Right renal pelvis (tissue), 4 donors: Measurements from ENCODE around the gene HSPG2. TPM values are rescaled to one million over a fixed set of nuclear protein-coding genes. Genes with fewer than 3 reads are reported as not detected.

ENCODE experiments used
- DNase-seq, 4 donors: peaks; one replicate each; pipeline ENCODE4 v3.0.0-alpha.2; 2013; ENCODE audit warnings: low read depth in 4 of 4, low spot score in 3 of 4, missing footprints in 1 of 4
- polyA plus RNA-seq, 4 donors: library from polyadenylated mRNA; unstranded; fragments of 120-200 nt; gene quantifications; one replicate each; pipeline ENCODE4 v1.2.1, GENCODE V29; 2013; ENCODE audit not compliant: insufficient read length in 4 of 4

Gene HSPG2
- polyA plus RNA-seq, 4 donors, result 147 to 222 (median 176) TPM

DNA sequence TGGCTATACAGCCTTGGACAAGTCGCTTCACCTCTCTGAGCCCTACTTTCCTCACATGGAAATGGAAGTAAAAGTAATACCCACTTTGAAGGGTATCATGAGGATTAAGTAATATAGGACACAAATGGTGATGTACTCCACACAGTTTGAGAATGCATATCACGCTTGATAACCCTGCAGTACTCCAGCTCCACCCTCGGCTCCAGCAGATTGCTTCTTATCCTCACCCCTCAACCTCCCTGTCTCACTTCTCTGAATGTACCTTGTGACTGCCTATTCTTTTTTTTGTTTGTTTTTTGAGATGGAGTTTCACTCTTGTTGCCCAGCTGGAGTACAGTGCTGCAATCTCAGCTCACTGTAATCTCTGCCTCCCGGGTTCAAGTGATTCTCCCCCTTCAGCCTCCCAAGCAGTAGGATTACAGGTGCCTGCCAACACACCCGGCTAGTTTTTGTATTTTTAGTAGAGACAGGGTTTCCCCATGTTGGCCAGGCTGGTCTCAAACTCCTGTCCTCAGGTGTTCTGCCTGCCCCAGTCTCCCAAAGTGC lies 69.6 kb downstream of the HSPG2 start:
- no peak for DNase-seq

- DNase-seq, result no peak
Observed at GRCh38 chr1:21866707-21867043, 70.4 kb downstream of the HSPG2 start.

DNA sequence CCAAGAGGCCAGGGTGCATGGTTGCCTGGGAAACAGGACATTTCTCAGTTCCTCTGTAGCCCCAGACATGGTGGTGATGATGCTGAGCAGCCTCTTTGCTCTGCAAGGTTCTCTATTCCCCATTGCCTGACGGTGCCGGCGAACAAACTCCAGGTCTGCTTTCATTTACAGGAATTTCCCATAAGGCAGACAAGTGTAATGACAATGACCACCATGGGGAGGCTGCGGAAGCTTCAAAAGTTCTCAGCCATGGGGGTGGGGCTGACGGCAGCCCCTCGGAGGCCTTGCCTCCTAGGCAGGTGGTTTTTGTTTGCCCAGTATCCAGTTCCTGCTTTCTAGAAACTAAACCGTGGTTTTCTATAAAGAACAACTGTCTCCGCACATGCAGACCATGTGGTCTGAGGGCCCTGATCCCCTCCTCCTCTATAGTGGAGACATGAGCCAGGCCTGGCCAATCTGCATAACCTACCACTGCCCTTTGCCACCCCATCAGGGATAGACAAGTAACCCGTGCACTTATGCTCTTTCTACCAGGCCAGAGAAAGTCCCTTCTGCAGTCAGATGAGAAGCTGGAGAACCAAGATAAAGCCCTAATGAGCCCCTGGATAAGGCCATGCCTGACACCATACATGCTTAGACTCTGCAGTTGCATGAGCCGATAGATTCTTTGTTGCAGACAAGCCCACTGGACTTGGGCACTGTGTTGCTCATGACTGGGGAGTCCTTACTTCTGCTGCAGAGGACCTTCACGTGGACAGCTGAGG lies 71.0 kb downstream of the HSPG2 start:
- peak in 1 of 4 donors; percentile 12 for DNase-seq

- no peak for DNase-seq
Observed at GRCh38 chr1:21865609-21865942, 71.5 kb downstream of the HSPG2 start.

DNA sequence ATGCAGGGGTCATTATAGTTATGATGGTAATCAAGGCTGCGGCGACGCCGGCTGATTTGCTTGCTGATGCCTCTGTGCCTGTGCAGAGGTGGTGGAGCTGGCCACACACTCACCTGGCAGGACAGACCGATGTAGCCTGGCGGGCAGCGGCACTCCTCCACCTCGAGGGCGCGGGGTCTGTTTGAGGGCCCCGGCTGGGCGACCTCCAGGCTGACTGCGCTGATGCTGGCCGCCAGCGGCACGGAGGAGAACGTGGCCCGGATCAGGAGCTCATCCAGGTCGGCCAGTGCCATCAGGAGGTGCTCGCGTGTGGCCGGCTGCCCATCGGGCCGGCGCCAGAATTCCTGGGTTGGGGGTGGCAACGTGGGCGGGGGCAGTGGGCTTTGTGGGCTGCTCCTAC lies 72.4 kb downstream of the HSPG2 start:
- DNase-seq, result no peak

- DNase-seq, result no peak
Observed at GRCh38 chr1:21863981-21864380, 73.1 kb downstream of the HSPG2 start.

GRCh38 chr1:21861602-21862429 lies 75.3 kb downstream of the HSPG2 start:
- no peak for DNase-seq

- DNase-seq, result no peak
Observed at GRCh38 chr1:21860971-21861370, 76.1 kb downstream of the HSPG2 start.

DNA sequence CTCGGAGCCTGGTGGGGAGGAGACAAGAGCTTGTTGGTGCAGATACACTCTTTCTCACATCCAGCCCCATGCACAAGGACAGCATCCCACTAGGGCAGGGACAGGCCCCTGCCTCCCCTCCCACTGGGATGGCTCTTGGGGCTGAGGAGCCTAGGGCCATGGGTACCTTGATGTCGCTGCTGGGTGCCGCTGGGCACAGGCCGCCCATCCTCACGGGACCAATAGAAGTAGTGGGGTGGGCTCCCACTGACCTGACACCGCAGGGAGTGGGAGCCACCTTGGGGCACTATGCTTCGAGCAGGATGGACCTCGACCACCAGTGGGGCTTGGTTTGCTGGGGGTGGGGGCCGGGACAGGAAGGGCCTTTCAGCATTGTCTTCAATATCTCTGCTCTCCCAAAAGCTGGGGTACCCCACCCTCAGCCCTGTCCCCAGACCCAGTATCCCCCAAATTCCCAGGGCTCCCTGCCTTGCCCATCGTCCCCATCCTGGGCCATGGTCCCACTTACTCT lies 77.4 kb downstream of the HSPG2 start:
- DNase-seq, result no peak

DNA sequence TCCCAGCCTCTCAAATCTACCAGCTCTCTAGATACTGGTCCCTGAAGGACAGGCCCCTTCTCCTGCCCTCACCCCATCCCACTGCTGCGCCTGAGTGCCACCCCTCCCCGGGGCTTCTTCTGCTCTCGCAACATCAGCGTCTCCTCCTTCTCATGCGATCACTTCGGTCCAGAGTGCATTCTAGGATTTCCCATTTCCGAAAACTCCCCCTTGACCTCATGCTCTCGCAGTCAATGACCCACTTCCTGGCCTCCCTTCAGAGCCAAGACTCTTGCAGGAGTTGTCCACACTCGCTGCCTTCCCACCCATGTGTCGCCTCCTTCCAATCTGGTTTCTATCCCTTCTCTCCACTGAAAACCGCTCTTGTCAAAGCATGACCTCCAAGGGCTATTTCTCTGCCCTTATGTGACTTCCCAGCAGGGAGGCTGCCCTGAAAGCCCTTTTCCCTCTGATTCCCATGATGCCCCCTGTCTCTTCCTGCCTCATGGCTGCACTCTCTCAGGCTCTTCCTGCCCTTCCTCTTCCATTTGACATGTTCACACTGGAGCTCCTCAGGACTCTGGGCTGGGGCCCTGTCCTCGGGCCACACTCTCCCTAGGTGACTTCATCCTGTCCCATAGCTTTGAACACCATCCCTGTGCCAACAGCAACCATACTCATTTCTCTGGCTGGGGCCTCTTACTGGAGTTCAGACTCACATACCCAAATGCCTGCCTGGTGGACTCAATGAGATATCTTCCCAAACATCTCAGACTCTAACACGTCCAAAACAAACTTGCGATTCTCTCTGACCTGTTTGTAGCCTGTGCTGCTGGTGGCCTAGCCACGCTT lies 79.1 kb downstream of the HSPG2 start:
- DNase-seq, result no peak

GRCh38 chr1:21857142-21857839 lies 79.8 kb downstream of the HSPG2 start:
- no peak for DNase-seq

DNA sequence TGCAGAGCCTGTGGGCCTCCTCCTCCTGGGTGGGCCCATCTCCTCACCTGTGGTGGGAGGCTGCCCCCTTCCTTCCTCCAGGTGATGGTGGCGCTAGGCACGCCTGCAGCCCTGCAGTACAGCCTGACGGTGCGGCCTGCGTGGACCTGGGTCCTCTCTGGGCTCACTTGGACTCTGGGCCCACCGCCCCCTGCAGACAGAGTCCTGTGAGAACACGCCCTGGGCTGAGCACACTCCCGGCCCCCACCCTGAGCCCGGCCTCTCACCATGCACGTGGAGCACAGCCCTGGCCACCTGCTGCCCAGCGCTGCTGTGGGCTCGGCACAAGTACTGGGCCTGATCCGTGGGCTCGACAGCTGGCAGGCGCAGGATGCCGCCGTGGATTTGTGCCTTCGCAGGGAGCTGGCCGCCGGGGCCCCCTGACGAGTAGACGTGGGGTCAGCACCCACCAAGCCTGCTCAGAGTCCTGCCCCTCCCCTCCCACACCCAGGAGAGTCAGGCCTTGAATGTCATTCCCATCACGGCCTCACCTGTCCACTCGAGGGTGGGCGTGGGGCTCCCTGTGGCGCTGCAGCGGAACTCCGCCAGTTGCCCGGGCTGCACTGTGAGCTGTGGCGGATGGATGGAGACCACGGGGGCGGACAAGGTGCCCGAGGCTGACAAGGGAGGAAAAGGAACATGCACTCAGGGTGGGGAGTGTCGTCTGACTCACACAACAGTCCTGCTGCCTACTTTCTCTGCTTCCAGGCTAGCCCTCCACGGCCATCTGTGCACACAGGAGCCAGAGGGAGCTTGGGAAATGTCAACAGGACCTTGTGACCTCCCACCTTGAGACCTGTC lies 81.6 kb downstream of the HSPG2 start:
- DNase-seq, result no peak

DNA sequence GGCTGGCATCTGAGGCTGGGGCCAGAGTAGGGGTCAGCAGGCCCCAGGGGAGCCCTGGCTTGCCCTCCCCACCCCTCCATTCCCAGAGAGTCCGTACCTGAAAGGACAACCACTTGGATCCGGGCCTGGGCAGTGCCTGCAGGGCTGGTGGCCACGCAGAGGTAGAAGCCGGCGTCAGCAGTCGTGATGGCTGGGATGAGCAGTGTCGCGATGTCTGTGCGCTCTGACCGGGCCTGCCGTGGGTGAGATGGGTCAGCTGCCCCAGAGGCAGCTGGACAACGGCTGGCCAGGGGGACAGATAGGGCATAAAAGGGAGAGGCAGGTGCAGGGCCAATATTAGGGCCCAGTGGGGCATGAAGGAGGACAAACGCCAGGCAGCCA lies 82.4 kb downstream of the HSPG2 start:
- no peak for DNase-seq

DNA sequence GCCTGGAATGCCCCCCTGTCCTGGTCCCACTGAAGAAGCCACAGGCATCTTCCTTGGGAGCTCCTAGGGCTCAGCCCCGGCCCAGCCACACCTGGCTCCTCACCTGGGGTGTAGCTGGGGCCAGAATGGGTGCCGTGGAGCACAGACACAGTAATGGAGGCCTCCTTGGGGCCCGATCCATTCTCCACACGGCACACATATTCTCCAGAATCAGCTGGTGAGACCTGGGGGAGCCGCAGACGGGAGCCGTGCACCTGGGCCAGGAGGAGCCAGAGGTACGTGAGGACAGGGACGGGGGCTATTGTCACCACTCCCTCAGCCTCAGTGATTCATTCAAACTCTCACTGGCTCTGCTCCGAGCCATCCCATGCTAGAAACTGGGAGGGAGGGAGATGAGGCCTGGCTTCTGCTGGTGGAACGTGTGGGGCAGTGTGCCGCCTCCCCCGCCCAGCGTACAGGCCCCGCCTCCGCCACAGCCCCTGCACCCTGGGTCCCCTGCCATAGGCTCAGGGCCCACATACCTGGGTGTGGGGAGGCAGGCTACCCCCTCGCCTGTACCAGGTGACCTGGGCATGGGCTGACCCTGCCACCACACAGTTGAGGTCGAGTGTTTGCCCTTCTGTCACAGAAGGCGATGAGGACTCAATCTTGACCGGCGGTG lies 82.9 kb downstream of the HSPG2 start:
- no peak for DNase-seq

DNA sequence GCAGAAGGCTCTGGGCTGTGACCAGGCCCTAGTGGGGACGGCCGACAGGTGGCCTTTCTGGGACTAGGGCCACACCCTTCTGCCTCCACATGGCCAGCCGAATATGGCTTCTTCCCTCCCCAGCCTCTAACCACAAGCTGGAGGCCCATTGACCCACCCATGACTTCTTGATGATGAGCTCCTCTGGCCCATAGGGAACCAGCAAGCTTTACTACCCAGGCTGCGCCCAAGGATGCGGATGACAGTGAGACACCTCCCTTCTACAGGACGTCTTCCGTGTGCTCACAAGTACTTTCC lies 84.0 kb downstream of the HSPG2 start:
- DNase-seq, result no peak

GRCh38 chr1:21852282-21853130 lies 84.6 kb downstream of the HSPG2 start:
- no peak for DNase-seq

GRCh38 chr1:21851430-21852250 lies 85.5 kb downstream of the HSPG2 start:
- DNase-seq, result no peak
